IMR-90 (cell line): ENCODE data around the gene NECAB2.

Experiments
- BHLHE40 ChIP-seq: fragments of 150-350 bp; IDR thresholded peaks from 2 replicates; pipeline ENCODE4 v1.6.1; 2016; ENCODE audit warnings: mild to moderate bottlenecking, low read depth, low read length
- CEBPB ChIP-seq: IDR thresholded peaks from 2 replicates; pipeline ENCODE4 v1.6.1; 2012; ENCODE audit warnings: low read depth, low read length, improper control_type of control experiment
- CHD1 ChIP-seq: IDR thresholded peaks from 2 replicates; pipeline ENCODE4 v1.6.1; 2012; ENCODE audit warnings: low read depth, low read length, improper control_type of control experiment
- POLR2A ChIP-seq: IDR thresholded peaks from 2 replicates; pipeline ENCODE4 v1.6.1; 2012; ENCODE audit warnings: mild to moderate bottlenecking, low read depth, low read length
- RAD21 ChIP-seq: IDR thresholded peaks from 2 replicates; pipeline ENCODE4 v1.6.1; 2012; ENCODE audit warnings: low read length, improper control_type of control experiment
- SMC3 ChIP-seq: fragments of 150-350 bp; IDR thresholded peaks from 2 replicates; pipeline ENCODE4 v1.6.1; 2016; ENCODE audit warnings: low read depth, mild to moderate bottlenecking, antibody characterized with exemption, low read length, moderate library complexity
- TF ChIP-seq, protein P1 (sequence below): fragments of 150-350 bp; IDR thresholded peaks from 2 replicates; pipeline ENCODE4 v1.6.1; 2017; ENCODE audit warnings: mild to moderate bottlenecking, antibody characterized with exemption, low read length, low read depth
- TF ChIP-seq, protein P2 (sequence below): conservative IDR thresholded peaks from 2 replicates; pipeline ENCODE4 v1.5.1; 2012; ENCODE audit warnings: mild to moderate bottlenecking, low read depth, low read length, improper control_type of control experiment

DNA sequence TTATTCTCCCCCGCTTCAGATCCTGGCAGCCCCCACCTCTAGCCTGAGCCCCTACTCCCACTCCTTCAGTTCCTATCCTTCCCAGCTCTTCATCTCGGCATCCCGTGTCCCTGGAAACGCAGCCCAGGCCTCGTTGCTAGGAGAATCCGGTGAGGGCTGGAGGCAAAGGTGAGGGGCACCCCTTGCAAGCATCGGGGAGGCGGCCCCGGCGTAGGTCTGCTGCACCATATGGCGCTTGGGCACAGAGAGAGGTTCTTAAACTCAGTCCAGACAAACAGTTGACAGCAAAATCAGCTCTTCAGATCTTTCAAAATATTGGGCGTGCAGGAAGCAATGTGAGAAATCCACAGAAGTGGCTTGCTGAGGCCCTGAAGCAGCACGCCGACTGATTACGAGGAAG is 59.6 kb downstream of the NECAB2 start:
- TF ChIP-seq, protein P1, sequence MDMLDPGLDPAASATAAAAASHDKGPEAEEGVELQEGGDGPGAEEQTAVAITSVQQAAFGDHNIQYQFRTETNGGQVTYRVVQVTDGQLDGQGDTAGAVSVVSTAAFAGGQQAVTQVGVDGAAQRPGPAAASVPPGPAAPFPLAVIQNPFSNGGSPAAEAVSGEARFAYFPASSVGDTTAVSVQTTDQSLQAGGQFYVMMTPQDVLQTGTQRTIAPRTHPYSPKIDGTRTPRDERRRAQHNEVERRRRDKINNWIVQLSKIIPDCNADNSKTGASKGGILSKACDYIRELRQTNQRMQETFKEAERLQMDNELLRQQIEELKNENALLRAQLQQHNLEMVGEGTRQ: no peak
- TF ChIP-seq CEBPB (no peak), POLR2A (no peak), SMC3 (no peak), RAD21 (no peak), CHD1 (no peak), BHLHE40 (no peak)
- TF ChIP-seq, protein P2, sequence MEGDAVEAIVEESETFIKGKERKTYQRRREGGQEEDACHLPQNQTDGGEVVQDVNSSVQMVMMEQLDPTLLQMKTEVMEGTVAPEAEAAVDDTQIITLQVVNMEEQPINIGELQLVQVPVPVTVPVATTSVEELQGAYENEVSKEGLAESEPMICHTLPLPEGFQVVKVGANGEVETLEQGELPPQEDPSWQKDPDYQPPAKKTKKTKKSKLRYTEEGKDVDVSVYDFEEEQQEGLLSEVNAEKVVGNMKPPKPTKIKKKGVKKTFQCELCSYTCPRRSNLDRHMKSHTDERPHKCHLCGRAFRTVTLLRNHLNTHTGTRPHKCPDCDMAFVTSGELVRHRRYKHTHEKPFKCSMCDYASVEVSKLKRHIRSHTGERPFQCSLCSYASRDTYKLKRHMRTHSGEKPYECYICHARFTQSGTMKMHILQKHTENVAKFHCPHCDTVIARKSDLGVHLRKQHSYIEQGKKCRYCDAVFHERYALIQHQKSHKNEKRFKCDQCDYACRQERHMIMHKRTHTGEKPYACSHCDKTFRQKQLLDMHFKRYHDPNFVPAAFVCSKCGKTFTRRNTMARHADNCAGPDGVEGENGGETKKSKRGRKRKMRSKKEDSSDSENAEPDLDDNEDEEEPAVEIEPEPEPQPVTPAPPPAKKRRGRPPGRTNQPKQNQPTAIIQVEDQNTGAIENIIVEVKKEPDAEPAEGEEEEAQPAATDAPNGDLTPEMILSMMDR: no peak
